GM12874 (cell line): ENCODE data around the gene ID2.

ENCODE experiments used
- TF ChIP-seq, protein P1 (sequence below): IDR thresholded peaks from 2 replicates; pipeline ENCODE4 v1.5.1; 2011; ENCODE audit warnings: low read depth, mild to moderate bottlenecking, control low read depth, low read length, moderate library complexity; ENCODE audit not compliant: insufficient read depth

Gene ID2

DNA sequence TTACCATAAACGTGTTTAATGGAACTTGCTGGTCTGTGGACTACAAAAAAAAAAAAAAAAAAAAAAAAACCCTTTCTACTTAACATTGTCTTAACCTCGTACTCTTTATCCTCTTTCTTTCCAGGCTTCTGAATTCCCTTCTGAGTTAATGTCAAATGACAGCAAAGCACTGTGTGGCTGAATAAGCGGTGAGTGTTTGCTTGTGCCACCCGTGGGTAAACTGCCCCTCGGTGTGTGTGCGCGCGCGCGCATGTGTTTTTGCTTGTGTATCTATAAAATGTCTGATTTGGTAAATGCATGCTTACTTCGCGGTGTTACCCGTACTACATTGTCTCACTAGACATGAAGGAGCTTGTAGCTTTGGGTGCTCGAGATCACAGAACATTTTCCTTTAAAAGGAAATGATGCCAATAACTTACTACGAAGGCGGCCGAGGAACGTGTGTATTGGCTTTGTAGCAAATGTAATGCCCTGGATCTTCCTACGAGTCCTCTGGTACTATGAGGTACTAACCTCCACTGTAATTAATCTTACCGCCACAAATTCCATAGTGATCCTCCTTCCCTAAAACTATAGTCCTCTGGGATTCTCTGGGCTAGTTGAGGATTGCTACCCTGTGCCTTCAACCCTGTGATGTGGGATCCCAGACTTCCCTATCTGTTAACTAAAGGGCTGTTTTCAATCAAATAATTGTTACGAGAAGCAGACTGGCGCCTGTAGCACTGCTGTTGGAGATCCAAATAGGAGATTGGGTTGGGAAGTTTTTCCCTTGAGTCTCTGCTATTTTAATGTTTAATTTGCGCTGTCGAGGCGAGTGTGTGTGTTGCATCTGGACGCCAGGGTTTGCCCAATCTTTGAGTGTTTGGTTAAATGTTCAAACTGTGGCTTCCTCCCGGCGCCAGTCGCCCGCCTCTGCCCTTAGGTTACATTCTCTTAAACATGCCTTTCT, 1.1 kb downstream of the ID2 start:
- TF ChIP-seq, protein P1, sequence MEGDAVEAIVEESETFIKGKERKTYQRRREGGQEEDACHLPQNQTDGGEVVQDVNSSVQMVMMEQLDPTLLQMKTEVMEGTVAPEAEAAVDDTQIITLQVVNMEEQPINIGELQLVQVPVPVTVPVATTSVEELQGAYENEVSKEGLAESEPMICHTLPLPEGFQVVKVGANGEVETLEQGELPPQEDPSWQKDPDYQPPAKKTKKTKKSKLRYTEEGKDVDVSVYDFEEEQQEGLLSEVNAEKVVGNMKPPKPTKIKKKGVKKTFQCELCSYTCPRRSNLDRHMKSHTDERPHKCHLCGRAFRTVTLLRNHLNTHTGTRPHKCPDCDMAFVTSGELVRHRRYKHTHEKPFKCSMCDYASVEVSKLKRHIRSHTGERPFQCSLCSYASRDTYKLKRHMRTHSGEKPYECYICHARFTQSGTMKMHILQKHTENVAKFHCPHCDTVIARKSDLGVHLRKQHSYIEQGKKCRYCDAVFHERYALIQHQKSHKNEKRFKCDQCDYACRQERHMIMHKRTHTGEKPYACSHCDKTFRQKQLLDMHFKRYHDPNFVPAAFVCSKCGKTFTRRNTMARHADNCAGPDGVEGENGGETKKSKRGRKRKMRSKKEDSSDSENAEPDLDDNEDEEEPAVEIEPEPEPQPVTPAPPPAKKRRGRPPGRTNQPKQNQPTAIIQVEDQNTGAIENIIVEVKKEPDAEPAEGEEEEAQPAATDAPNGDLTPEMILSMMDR, result no peak

DNA sequence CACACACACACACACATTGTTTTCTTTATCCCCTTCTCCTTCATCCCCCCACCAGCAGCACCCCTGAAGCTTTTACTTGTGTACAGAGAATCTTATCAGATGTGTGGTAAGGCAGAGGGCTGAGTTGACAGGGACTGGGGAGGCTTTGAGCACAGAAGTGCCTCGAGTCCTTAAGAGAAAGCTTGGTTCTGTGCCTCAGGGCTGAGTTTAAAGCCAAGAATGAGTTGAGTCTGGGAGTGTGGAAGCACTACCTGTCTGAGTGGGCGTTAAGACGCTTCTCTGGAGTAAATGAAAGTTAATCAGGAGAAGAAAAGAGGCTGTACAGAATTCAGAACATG, 2.7 kb downstream of the ID2 start:
- TF ChIP-seq, protein P1, result no peak

GRCh38 chr2:8684878-8685696, 3.2 kb downstream of the ID2 start:
- TF ChIP-seq, protein P1, result 0 out of 2 replicates have a peak, but pooled peaks have one; percentile 1

GRCh38 chr2:8685697-8686358, 4.0 kb downstream of the ID2 start:
- TF ChIP-seq, protein P1, result peak; percentile 96

GRCh38 chr2:8691859-8692437, 10.1 kb downstream of the ID2 start:
- TF ChIP-seq, protein P1, result no peak

DNA sequence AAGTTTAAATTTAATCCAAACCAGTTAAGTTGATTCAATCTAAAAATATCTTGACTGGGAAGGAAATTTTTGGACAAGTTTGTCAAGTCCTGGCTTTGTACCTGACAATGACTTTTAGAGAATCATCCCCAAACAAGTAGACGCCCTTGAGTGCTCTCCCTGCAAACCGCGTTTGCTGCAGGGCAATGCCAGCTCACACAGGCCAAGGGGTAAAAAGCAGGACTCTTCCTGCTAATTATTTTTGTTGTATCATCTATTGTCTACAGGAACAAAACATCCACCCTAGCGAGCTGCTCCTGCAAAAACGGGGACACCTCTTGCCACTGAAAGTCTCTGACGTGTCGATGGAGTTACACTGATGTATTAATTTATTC, 10.9 kb downstream of the ID2 start:
- TF ChIP-seq, protein P1, result no peak
